H1 (cell line): ENCODE results near the gene SH2D2A.

Experiments used
- BRCA1 ChIP-seq: IDR thresholded peaks from 2 replicates; pipeline ENCODE4 v1.6.1; 2012; ENCODE audit warnings: low read depth, low read length, improper control_type of control experiment
- EP300 ChIP-seq, 2 experiments: IDR thresholded peaks; 1 replicate in 1 of 2; 2 replicates in 1 of 2; pipeline ENCODE4 v1.6.1; 2011 to 2012; ENCODE audit warnings: low read depth in 2 of 2, low read length in 2 of 2, mild to moderate bottlenecking in 2 of 2, borderline replicate concordance in 1 of 2, inconsistent platforms in 1 of 2, moderate library complexity in 1 of 2
- EZH2 ChIP-seq: fragments of 200-600 bp; sonication (generic); IDR thresholded peaks from 2 replicates; pipeline ENCODE4 v1.7.1; 2012; ENCODE audit warnings: low read depth, mild to moderate bottlenecking, moderate library complexity, low read length, inconsistent platforms; ENCODE audit not compliant: severe bottlenecking
- GTF2F1 ChIP-seq: IDR thresholded peaks from 2 replicates; pipeline ENCODE4 v1.6.1; 2012; ENCODE audit warnings: low read depth, low read length, improper control_type of control experiment, borderline replicate concordance
- HDAC2 ChIP-seq, 2 experiments: fragments of 300-600 bp in 1 of 2; sonication (generic) in 1 of 2; IDR thresholded peaks; 2 replicates each; pipeline ENCODE4 v1.6.1; 2011 to 2012; ENCODE audit warnings: low read depth in 2 of 2, low read length in 2 of 2, mild to moderate bottlenecking in 2 of 2, moderate library complexity in 2 of 2, borderline replicate concordance in 1 of 2, inconsistent platforms in 1 of 2
- HDAC6 ChIP-seq: IDR thresholded peaks from one replicate; pipeline ENCODE4 v1.7.1; 2012; ENCODE audit warnings: low read depth, mild to moderate bottlenecking, inconsistent platforms, low read length, moderate library complexity
- JUN ChIP-seq: IDR thresholded peaks from 2 replicates; pipeline ENCODE4 v1.6.1; 2011; ENCODE audit warnings: low read depth, mild to moderate bottlenecking, improper control_type of control experiment, low read length
- MAFK ChIP-seq: IDR thresholded peaks from 2 replicates; pipeline ENCODE4 v1.6.1; 2012; ENCODE audit warnings: low read depth, mild to moderate bottlenecking, improper control_type of control experiment, low read length
- POLR2AphosphoS5 ChIP-seq: IDR thresholded peaks from 2 replicates; pipeline ENCODE4 v1.6.1; 2011; ENCODE audit warnings: low read depth, low read length
- SP1 ChIP-seq: IDR thresholded peaks from 2 replicates; pipeline ENCODE4 v1.6.1; 2011; ENCODE audit warnings: low read depth, low read length
- TEAD4 ChIP-seq: IDR thresholded peaks from 2 replicates; pipeline ENCODE4 v1.6.1; 2012; ENCODE audit warnings: low read depth, low read length, inconsistent platforms, mixed read lengths
- TF ChIP-seq, protein P1 (sequence below), 3 experiments: IDR thresholded peaks; 1 replicate in 2 of 3; 2 replicates in 1 of 3; pipeline versions ENCODE4 v1.5.1 to v1.6.1; 2011; ENCODE audit warnings: low read length in 3 of 3, mild to moderate bottlenecking in 3 of 3, inconsistent platforms in 2 of 3, low read depth in 1 of 3, moderate library complexity in 1 of 3; ENCODE audit not compliant: insufficient read depth in 1 of 3; ENCODE audit errors: control extremely low read depth in 1 of 3
- TF ChIP-seq, protein P2 (sequence below): IDR thresholded peaks from 2 replicates; pipeline ENCODE4 v1.6.1; 2012; ENCODE audit warnings: inconsistent platforms

DNA sequence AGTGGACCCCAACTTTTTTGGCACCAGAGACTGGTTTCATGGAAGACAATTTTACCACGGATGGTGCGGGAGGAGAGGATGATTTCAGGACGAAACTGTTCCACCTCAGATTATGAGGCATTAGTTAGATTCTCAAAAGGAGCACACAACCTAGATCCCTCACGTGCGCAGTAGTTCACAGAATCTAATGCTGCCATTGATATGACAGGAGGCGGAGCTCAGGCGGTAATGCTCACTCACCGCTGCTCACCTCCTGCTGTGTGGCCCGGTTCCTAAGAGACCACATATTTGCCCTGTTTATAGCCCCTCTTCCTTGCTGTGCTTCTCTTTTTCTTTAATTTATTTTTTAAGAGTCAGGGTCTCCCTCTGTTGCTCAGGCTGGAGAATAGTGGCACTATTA, 48.6 kb upstream of the SH2D2A start:
- TF ChIP-seq, protein P1, sequence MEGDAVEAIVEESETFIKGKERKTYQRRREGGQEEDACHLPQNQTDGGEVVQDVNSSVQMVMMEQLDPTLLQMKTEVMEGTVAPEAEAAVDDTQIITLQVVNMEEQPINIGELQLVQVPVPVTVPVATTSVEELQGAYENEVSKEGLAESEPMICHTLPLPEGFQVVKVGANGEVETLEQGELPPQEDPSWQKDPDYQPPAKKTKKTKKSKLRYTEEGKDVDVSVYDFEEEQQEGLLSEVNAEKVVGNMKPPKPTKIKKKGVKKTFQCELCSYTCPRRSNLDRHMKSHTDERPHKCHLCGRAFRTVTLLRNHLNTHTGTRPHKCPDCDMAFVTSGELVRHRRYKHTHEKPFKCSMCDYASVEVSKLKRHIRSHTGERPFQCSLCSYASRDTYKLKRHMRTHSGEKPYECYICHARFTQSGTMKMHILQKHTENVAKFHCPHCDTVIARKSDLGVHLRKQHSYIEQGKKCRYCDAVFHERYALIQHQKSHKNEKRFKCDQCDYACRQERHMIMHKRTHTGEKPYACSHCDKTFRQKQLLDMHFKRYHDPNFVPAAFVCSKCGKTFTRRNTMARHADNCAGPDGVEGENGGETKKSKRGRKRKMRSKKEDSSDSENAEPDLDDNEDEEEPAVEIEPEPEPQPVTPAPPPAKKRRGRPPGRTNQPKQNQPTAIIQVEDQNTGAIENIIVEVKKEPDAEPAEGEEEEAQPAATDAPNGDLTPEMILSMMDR (IDR thresholded peaks at IDR 0.05; ENCODE audit: control extremely low read depth in 1 of 3, insufficient read depth in 1 of 3, low read depth in 1 of 3, low read length in 3 of 3) = no peak
- TF ChIP-seq POLR2AphosphoS5 = no peak
- no peak for TF ChIP-seq HDAC6
- TF ChIP-seq EZH2 = no peak
- no peak for TF ChIP-seq HDAC2 (IDR thresholded peaks at IDR 0.05; ENCODE audit: borderline replicate concordance in 1 of 2, low read depth in 2 of 2, low read length in 2 of 2)
- TF ChIP-seq SP1 = no peak
- TF ChIP-seq JUN = no peak
- TF ChIP-seq GTF2F1 = no peak
- no peak for TF ChIP-seq MAFK
- no peak for TF ChIP-seq EP300 (IDR thresholded peaks at IDR 0.05; ENCODE audit: borderline replicate concordance in 1 of 2, low read depth in 2 of 2, low read length in 2 of 2)
- TF ChIP-seq TEAD4 = no peak
- no peak for TF ChIP-seq BRCA1
- TF ChIP-seq, protein P2, sequence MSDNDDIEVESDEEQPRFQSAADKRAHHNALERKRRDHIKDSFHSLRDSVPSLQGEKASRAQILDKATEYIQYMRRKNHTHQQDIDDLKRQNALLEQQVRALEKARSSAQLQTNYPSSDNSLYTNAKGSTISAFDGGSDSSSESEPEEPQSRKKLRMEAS = no peak
